Activated CD4-positive, alpha-beta T cell treated with anti-CD3 and anti-CD28 coated beads, Interleukin-2, amount 10 ng/mL, durations not matched to agents 24 days and 14 days (primary cell): ENCODE data around the gene ZMYND15. TPM values are rescaled to one million over a fixed set of nuclear protein-coding genes. Genes with fewer than 3 reads are reported as not detected.

Experiments
- DNase-seq: peaks from one replicate; pipeline ENCODE4 v3.0.0; 2022
- H3K27ac Mint-ChIP-seq: one replicate; pipeline ENCODE4 v1.8.0; 2022; ENCODE audit warnings: mild to moderate bottlenecking, mixed read lengths
- H3K27me3 Mint-ChIP-seq: one replicate; pipeline ENCODE4 v1.8.0; 2022; ENCODE audit warnings: mixed read lengths
- H3K36me3 Mint-ChIP-seq: one replicate; pipeline ENCODE4 v1.8.0; 2022; ENCODE audit warnings: low read depth, mild to moderate bottlenecking, mixed read lengths
- H3K4me1 Mint-ChIP-seq: one replicate; pipeline ENCODE4 v1.8.0; 2021; ENCODE audit warnings: mixed read lengths
- H3K4me3 Mint-ChIP-seq: one replicate; pipeline ENCODE4 v1.8.0; 2022; ENCODE audit warnings: mild to moderate bottlenecking, moderate library complexity, mixed read lengths
- H3K9me3 Mint-ChIP-seq: one replicate; pipeline ENCODE4 v1.8.0; 2021; ENCODE audit warnings: mixed read lengths
- intact Hi-C: fragments of 100-400 bp; cut with micrococcal nuclease; formaldehyde crosslinking; loops from one replicate; pipeline ENCODE4 v1.15.1; 2023
- total RNA-seq: library from RNA; stranded (reverse); gene quantifications from 2 replicates; pipeline ENCODE4 v1.2.3, GENCODE V29; 2022

The ZMYND15 gene
- total RNA-seq, 1 donor from 2014 or later: not detected

- H3K27ac Mint-ChIP-seq: peak overlapping the region; percentile 75
- DNase-seq: no peak
- H3K4me1 Mint-ChIP-seq: peaks cover 16% of the 10 kb centered on the region
- H3K27me3 Mint-ChIP-seq: no peaks in the 10 kb centered on the region
- intact Hi-C loops: no loop called here
- peaks cover 51% of the 10 kb centered on the region for H3K36me3 Mint-ChIP-seq
- no peak overlapping the region for H3K4me3 Mint-ChIP-seq
- H3K9me3 Mint-ChIP-seq: no peaks in the 10 kb centered on the region
Measured at GRCh38 chr17:4721203-4722135, 18.2 kb upstream of the ZMYND15 start.

GRCh38 chr17:4722678-4723240 lies 16.9 kb upstream of the ZMYND15 start:
- Mint-ChIP-seq H3K27ac (peak overlapping the region; percentile 47), H3K9me3 (no peaks in the 10 kb centered on the region), H3K4me3 (no peak overlapping the region), H3K36me3 (peaks cover 42% of the 10 kb centered on the region), H3K4me1 (peaks cover 21% of the 10 kb centered on the region), H3K27me3 (no peaks in the 10 kb centered on the region)
- no peak for DNase-seq
- intact Hi-C loops: no loop called here

GRCh38 chr17:4724650-4725049 lies 15.0 kb upstream of the ZMYND15 start:
- H3K4me3 Mint-ChIP-seq: no peak overlapping the region
- peaks cover 30% of the 10 kb centered on the region for H3K4me1 Mint-ChIP-seq
- no peaks in the 10 kb centered on the region for H3K9me3 Mint-ChIP-seq
- peaks cover 25% of the 10 kb centered on the region for H3K36me3 Mint-ChIP-seq
- no peak for DNase-seq
- intact Hi-C loops: no loop called here
- H3K27ac Mint-ChIP-seq: no peak overlapping the region
- no peaks in the 10 kb centered on the region for H3K27me3 Mint-ChIP-seq

- Mint-ChIP-seq H3K4me1 (peaks cover 35% of the 10 kb centered on the region), H3K27ac (peak overlapping the region; percentile 22), H3K9me3 (no peaks in the 10 kb centered on the region), H3K36me3 (peaks cover 15% of the 10 kb centered on the region), H3K4me3 (no peak overlapping the region), H3K27me3 (no peaks in the 10 kb centered on the region)
- intact Hi-C loops: no loop called here
- DNase-seq: no peak
Measured at GRCh38 chr17:4725646-4726310, 13.9 kb upstream of the ZMYND15 start.

GRCh38 chr17:4728124-4728523 lies 11.5 kb upstream of the ZMYND15 start:
- DNase-seq: no peak
- Mint-ChIP-seq H3K27ac (peak overlapping the region; percentile 96), H3K4me3 (peak overlapping the region; percentile 46), H3K27me3 (no peaks in the 10 kb centered on the region), H3K4me1 (peaks cover 39% of the 10 kb centered on the region), H3K36me3 (no peaks in the 10 kb centered on the region), H3K9me3 (no peaks in the 10 kb centered on the region)
- intact Hi-C loops: loop anchor here (1.0 kb wide), 1 partner anchor 13 kb away; no protein-coding TSS in a partner anchor

GRCh38 chr17:4733073-4733531 lies 6.5 kb upstream of the ZMYND15 start:
- Mint-ChIP-seq H3K4me3 (peak overlapping the region; percentile 45), H3K4me1 (peaks cover 38% of the 10 kb centered on the region), H3K27ac (peak overlapping the region; percentile 66), H3K9me3 (no peaks in the 10 kb centered on the region), H3K36me3 (peaks cover 3% of the 10 kb centered on the region), H3K27me3 (peaks cover 5% of the 10 kb centered on the region)
- DNase-seq: peak; percentile 77
- intact Hi-C loops: loop anchor here (2.0 kb wide), 1 partner anchor 156 kb away; no protein-coding TSS in a partner anchor

- H3K36me3 Mint-ChIP-seq: peaks cover 3% of the 10 kb centered on the region
- H3K27me3 Mint-ChIP-seq: peaks cover 17% of the 10 kb centered on the region
- H3K9me3 Mint-ChIP-seq: no peaks in the 10 kb centered on the region
Measured at GRCh38 chr17:4734857-4735475, 4.7 kb upstream of the ZMYND15 start.

GRCh38 chr17:4735876-4736651 lies 3.6 kb upstream of the ZMYND15 start:
- Mint-ChIP-seq H3K27me3 (peaks cover 26% of the 10 kb centered on the region), H3K36me3 (peaks cover 3% of the 10 kb centered on the region), H3K4me3 (no peak overlapping the region), H3K9me3 (no peaks in the 10 kb centered on the region), H3K4me1 (peaks cover 34% of the 10 kb centered on the region), H3K27ac (no peak overlapping the region)
- no peak for DNase-seq
- intact Hi-C loops: no loop called here

More at GRCh38 chr17:4734857-4735475, 4.7 kb upstream of the ZMYND15 start:
- H3K4me3 Mint-ChIP-seq: no peak overlapping the region
- intact Hi-C loops: no loop called here
- DNase-seq: no peak
- H3K27ac Mint-ChIP-seq: no peak overlapping the region
- peaks cover 38% of the 10 kb centered on the region for H3K4me1 Mint-ChIP-seq

- H3K36me3 Mint-ChIP-seq: peaks cover 2% of the 10 kb centered on the region
- intact Hi-C loops: no loop called here
Measured at GRCh38 chr17:4738136-4739121, 1.2 kb upstream of the ZMYND15 start.

GRCh38 chr17:4740025-4740351 lies 355 bp downstream of the ZMYND15 start:
- peak overlapping the region; percentile 8 for H3K27ac Mint-ChIP-seq
- peaks cover 21% of the 10 kb centered on the region for H3K4me1 Mint-ChIP-seq
- peaks cover 37% of the 10 kb centered on the region for H3K27me3 Mint-ChIP-seq
- intact Hi-C loops: no loop called here
- no peaks in the 10 kb centered on the region for H3K9me3 Mint-ChIP-seq
- no peaks in the 10 kb centered on the region for H3K36me3 Mint-ChIP-seq
- H3K4me3 Mint-ChIP-seq: peak overlapping the region; percentile 85
- DNase-seq: no peak

More at GRCh38 chr17:4738136-4739121, 1.2 kb upstream of the ZMYND15 start:
- peak; percentile 71 for DNase-seq
- Mint-ChIP-seq H3K4me1 (peaks cover 25% of the 10 kb centered on the region), H3K9me3 (no peaks in the 10 kb centered on the region), H3K27ac (peak overlapping the region; percentile 48), H3K27me3 (peaks cover 35% of the 10 kb centered on the region), H3K4me3 (peak overlapping the region; percentile 81)

- H3K27me3 Mint-ChIP-seq: peaks cover 39% of the 10 kb centered on the region
- no peak for DNase-seq
- no peaks in the 10 kb centered on the region for H3K36me3 Mint-ChIP-seq
- intact Hi-C loops: no loop called here
- H3K4me1 Mint-ChIP-seq: peaks cover 21% of the 10 kb centered on the region
- H3K4me3 Mint-ChIP-seq: peak overlapping the region; percentile 85
- H3K27ac Mint-ChIP-seq: peak overlapping the region; percentile 8
- no peaks in the 10 kb centered on the region for H3K9me3 Mint-ChIP-seq
Measured at GRCh38 chr17:4740584-4740983, 951 bp downstream of the ZMYND15 start.

GRCh38 chr17:4741544-4741943 lies 1.9 kb downstream of the ZMYND15 start:
- intact Hi-C loops: no loop called here
- Mint-ChIP-seq H3K27ac (peak overlapping the region; percentile 59), H3K27me3 (peaks cover 35% of the 10 kb centered on the region), H3K4me3 (peak overlapping the region; percentile 34), H3K36me3 (no peaks in the 10 kb centered on the region), H3K9me3 (no peaks in the 10 kb centered on the region), H3K4me1 (peaks cover 13% of the 10 kb centered on the region)
- no peak for DNase-seq
